Measurements from ENCODE around the gene NFATC1.
A peak's percentile ranks its signal among the peaks of the same experiment; 100 is the strongest.
"Not testable (repeated sequence)": the region's sequence is repeated elsewhere in the genome, so short reads cannot be mapped to it uniquely, and the experiment has no call there.

The NFATC1 gene

DNA sequence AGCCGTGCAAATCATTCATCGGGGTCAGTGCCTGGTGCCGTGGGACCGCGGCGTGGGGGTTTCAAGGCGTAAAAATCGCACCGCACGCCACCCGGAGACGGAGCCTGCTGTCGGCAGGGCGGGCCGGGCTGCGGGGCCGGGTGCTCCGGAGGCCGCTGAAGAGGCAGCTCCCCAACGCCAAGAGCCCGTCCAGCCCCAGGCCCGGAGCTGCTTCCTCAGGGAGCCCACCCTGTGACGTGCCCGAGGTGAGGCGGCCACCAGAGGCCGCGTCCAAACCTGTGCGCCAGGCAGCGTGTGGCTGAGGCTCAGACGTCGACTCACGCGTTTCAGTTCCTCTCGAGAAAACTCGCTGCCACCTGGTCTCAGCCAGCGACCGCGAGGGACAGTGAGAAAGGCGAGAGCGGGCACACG, 98.1 kb downstream of the NFATC1 start:
- no peak for DNase-seq

DNA sequence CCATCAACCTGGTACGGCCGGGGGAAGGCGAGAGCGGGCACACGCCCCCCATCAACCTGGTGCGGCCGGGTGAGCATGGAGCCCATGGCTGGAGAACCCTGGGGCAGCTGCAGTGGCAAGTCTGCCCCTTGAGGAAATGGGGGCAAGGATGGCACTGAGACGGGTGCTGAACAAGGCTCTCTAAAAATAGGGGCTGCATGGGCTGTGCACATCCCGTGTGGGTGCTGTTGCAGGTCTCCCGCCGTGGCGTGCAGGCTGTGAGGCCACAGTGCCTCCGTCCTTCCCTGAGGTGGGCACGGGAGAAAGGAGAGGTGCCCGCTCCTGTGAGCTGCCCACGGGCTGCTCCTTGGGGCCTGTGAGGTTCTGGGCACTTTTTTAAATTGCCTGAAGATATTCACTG, 99.2 kb downstream of the NFATC1 start:
- DNase-seq = no peak

DNA sequence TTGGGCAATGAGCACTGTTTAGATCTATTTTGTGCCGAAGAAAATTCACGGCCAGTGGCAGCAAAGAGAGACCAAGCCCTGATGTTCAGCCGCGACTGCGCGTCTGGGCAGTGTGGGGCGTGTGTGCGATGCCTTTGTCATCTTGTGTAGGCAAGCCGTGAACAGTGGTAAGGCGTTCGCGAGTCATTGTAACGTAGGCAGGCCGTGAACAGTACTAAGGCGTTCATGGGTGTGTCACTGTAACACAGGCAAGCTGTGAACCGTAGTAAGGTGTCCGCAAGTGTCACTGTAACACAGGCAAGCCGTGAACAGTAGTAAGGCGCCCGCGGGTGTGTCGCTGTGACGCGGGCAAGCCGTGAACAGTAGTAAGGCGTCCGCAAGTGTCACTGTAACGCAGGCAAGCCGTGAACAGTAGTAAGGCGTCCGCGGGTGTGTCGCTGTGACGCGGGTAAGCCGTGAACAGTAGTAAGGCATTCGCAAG, 99.9 kb downstream of the NFATC1 start:
- no peak for DNase-seq

DNA sequence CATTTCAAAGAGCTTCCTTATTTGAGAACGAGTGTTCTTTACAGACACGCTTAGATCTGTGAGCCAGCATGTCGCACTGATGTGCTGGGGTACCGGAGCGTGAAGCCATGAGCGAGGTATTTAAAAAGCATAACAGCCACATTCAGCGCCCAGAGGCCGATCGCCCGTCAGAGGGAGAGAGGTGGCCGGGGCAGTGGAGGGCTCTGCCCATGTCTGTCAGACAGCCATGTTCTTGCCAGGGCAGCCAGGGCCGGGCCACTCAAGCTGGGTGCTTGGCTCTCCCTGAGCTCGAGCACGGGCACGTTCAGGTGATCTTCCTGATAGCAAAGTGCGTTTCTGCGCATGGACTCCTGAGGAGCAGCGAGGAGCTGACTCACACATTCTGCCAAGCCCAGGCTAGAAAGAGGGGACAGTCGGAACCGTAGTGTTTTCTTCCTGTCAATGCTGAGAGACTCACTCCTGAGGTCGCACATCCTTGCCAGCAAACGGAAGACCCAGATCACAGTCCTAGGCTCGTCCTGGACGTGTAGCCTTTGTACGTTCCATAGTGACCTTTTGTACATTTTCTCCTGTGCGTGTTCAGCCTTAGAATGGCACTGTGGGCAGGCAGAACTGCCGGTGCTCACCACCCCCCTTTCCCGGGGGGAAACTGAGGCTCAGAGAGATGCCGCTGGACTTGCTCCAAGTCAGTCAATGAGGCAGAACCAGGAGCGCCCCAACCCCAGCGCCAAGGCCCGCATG, 100.7 kb downstream of the NFATC1 start:
- DNase-seq = no peak

DNA sequence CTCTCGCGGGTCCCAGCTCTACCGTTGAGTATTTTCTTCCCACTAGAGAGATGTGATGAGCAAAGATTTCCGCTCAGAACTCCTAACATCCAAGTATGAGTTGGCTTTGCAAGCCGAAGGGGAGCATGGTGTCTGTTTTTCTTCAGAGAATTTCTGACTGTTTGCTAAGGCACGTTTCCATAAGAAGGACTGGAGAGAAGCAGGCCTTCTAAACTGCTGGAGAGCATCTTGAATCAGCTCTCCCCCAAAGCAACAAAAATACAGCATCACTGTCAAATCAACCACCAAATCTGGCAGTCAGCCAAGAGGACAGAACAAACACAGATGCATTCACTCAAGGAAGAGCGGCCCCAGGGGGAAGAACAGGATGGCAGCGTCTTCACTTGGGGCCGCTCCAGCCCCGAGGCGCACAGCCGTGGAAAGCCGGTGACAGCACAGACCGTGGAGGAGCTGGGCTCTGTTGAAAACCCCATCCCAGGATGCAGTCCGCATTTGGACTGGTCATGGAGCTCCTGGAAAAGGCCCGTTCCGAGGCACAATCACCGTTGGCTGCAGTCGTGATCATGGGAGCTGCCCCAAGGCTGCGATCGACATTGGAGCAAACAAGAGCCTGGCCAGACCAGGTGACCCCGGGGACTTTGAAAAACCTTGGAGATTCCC, 101.4 kb downstream of the NFATC1 start:
- DNase-seq = no peak

DNA sequence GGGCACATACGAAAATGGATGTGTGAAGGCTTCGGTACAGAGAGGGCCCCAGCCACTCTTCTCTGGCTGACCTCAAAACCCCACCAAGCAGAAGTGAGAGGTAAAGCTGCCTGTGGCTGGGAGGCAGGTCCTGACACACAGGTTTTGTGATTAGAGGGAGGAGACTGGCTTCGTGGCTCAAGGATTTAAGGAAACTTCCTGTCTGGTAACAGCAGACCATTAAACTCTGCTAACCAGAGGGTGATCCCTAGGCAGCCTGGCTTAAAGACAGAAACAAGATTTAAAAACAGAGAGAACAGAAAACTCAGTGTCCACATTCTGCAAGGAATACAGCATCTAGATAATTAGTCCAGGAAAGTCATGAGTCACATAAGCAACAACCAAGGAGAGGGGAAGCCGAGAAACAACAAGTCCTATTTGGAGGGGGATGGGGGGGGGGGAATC, 101.9 kb downstream of the NFATC1 start:
- no peak for DNase-seq

DNA sequence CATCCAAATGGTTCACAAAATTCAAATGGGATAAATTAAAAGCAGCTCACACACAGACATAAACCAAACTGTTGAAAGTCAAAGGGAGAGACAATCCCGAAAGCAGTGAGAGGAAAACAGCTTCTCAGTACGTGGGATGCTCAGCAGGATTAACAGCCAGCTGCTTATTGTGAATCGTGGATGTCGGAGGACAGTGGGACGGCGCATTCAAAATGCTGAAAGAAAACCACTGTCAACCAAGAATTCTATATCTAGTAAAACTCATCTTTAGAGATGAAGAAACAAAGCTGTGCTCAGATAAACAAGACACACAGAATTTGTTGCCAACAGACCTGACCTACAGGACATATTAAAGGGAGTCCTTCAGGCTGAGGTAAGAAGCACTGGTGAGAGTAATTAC, 102.9 kb downstream of the NFATC1 start:
- no peak for DNase-seq

DNA sequence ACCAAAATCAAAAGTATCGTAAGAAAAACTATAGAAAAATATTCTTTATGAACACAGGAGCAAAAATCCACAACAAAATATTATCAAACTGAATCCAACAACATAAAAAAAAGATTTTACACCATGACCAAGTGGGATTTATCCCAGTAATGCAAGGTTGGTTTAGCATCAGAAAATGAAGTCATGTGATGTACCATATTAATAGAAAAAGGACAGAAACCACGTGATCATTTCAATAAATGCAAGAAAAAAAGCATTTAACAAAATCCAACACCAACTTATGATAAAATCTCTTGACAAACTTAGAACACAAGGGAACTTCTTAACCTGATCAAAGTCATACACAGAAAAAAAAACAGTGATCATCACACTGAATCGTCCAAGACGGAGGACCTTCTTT, 105.3 kb downstream of the NFATC1 start:
- no peak for DNase-seq

DNA sequence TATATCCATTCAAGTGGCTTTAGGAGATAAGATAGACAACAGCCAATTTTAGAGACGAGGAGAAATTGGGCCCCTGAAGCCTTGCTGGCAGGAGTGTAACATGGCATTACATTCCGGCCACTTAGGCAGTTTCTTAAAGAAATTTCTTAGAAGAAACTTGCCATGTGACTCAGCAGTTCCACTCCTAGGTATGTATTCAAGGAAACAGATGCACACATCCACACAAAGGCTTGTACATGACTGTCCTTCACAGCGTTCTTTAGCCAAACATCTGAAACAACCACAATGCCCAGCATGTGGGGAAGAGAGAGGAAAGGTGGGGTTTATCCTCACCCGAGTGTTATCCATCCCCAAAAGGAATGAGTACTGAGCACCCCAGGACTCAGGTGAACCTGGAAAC, 107.1 kb downstream of the NFATC1 start:
- DNase-seq = no peak

DNA sequence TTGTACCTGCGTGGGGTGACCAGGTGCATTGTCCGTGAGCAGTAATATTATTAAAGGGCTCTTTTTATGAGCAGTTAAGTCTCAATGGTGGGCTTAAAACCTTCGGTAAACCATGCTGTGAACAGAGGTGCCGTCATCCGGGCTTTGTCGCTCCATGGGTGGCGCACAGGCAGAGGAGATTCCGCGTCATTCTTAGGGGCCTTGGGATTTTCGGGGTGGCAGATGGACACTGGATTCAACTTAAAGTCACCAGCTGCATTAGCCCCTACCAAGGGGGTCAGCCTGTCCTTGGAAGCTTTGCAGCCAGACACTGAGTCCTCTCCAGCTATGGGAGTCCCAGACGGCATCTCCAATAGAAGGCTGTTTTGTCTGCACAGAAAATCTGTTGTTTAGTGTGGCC, 107.7 kb downstream of the NFATC1 start:
- DNase-seq = no peak

DNA sequence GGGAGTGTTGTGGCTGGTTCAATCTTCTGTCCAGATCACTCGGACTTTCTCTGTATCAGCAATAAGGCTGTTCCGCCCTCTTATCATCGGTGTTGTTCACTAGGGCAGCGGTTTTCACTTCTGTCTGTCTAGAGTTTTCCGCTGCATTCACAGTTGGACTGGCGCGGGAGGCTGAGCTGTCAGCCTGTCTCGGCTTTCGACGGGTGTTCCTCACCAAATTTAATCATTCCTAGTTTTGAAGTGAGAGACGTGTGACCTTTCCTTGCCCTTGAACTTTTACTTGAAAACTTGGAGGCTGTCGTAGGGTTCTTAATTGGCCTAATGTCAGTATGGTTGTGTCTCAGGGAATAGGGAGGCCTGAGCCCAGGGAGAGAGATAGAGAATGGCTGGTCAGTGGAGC, 108.3 kb downstream of the NFATC1 start:
- DNase-seq = no peak

DNA sequence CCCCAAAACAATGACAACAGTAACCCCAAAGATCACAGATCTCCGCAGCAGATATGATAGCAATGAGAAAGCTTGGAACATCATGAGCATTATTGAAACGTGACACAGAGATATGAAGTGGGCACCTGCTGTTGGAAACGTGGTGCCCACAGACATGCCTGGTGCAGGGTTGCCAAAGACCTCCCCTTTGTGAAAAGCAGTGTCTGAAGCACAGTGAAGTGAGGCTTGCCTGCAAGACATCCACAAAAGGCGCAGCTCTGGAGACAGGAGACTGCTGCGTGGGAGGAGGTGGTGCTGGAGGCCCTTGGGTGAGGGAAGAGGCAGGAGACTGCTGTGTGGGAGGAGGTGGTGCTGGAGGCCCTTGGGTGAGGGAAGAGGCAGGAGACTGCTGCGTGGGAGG, 108.8 kb downstream of the NFATC1 start:
- not testable (repeated sequence) for DNase-seq

DNA sequence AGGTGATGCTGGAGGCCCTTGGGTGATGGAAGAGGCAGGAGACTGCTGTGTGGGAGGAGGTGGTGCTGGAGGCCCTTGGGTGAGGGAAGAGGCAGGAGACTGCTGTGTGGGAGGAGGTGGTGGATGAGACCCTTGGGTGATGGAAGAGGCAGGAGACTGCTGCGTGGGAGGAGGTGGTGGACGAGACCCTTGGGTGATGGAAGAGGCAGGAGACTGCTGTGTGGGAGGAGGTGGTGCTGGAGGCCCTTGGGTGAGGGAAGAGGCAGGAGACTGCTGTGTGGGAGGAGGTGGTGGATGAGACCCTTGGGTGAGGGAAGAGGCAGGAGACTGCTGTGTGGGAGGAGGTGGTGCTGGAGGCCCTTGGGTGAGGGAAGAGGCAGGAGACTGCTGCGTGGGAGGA, 109.7 kb downstream of the NFATC1 start:
- DNase-seq = not testable (repeated sequence)

DNA sequence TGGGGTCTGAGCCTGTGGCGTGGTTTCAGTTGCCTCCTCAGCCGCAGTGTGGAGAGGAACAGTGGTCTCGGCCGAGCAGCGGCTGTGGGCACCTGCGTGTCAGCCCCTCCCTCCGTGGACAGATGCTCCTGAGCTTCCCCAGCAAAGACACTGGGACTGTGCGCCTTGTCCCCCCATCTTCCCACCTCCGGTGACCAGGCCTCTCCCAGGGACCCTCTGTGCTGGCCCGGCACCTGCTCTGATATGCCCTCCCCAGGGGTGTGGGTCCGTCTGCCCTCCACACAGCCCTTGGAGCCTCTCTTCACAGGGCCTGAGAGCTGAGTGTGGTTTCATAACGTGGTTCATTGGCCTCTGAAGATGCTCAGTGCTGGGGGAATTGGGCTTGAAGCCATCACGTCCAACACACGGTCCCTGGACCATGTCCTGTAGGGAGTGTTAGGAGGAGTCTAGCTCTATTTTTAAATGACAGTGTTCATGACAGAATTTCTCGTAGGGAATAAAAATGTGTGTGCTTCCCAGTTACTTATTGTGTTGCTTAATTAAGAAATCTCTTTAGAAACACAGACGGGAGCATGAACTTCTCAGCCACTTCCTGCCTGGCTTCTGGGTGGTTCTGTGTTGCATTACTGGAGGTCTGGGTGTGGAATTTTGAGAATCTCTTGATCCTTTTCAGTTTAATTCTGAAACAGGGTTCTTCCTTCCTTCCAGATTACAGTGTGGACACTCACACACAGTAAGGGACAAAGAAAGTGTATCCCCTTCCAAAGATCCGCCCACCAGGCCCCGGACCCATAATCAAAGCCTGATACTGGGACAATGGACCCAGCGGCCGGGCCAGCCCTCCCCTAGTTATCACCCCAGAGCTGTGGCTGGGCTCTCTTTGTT, 110.7 kb downstream of the NFATC1 start:
- DNase-seq = no peak

DNA sequence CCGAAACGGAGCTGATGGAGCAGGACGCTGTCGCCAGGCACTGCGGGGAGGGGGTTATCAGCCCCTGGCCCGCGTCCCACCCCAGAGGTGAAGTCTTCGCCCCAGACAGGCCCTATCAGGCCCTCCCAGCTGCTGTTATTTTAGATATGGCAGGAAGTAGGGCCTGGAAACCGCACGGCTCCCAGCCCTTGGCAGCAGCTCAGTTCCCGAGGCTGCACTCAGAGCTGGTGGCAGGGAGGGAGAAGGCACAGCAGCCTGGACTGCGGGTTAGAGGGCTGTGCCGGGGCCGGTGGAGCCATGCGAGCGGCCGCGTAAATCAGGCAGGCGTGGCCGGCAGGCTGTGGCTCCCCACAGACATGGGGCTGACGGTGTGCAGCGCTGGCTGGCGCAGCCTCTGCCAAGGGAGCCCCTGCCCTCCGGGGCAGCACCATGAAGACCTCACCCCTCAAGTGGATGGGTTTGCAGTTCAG, 111.4 kb downstream of the NFATC1 start:
- DNase-seq = no peak

DNA sequence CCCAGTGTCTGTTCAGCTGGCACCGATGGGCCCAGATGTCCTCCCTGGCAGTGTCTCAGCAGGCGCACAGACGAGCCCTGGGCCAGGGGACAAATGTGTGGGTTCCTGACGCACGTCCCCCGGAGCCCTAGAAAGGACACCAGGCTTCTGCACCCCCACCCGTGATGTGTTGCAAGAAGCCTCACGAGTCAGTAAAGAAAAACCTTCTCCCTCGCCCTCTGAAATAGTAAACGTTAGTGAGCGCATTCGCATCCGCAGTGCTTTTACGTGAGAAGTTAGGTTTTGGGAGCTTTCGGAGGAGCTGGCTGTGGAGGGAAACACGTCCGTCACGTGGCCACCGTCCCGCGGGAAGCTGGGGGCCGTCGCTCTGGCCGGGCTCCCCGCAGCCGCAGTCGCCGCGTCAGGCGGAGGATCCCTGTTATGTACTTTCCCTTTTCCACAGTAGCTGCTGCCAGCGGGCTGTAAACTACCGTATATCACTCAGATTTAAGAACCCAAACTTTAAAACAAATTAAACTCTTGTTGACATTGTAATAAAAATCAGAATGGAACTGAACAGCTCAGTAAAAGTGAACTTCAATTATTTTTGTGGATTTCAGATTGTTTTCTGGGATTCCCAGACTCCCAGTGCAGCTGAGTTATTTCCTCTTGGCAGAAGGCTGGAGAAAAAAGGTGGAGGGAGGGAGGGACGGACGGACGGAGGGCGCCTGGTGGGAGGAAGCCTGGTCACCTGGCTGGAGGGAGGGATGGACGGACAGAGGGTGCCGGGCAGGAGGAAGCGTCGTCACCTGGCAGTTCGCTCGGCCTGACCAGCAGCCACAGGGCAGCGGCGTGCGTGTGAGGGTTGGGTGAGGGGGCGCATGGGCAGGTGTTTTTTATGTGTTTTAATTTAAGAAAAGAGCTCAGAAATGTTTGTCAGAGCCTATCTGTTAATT, 112.1 kb downstream of the NFATC1 start:
- peak; percentile 64 for DNase-seq

DNA sequence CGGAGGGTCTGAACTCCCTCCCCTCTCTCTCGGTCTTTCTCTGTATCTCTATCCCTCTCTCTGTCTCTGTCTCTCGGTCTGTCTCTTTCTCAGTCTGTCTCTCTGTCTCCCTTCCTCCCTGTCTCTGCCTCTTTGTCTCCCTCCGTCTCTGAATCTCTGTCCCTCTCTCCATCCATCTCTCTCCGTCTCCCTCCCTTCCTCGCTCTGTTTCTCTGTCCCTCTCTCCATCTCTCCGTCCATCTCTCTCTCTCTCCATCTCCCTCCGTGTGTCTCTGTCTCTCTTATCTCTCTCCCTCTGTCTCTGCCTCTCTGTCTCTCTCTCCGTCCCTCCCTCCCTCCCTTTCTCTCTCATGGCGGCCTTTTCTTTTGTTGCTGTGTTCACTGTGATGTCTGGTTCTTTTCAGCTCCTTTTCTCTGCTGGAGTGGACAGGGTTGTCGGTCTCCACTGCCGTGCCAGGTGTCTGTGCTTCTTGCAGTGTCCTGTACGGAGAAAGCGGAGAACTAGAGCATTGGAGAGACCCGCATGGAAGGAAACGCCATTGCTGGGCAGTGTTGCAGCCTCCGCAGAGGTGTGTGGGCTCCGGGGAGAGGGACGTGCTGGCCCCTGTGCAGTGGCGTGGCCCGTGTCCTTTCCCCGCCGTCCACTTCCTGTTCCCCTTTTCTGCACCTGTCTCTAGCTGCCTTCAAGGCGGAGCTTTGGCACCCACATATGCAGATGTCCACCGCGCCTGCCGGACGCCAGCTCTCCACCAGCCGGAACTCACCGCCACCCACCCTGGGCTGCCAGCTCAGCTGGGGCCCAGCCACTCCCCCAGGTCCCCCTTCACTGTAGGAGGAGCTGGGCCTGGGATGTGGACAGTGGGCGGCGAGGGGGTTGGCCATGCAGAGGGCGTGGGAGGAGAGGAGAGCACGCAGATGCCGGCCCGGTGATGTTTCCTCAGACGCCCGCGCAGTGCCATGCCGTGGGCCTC, 113.1 kb downstream of the NFATC1 start:
- DNase-seq = no peak

DNA sequence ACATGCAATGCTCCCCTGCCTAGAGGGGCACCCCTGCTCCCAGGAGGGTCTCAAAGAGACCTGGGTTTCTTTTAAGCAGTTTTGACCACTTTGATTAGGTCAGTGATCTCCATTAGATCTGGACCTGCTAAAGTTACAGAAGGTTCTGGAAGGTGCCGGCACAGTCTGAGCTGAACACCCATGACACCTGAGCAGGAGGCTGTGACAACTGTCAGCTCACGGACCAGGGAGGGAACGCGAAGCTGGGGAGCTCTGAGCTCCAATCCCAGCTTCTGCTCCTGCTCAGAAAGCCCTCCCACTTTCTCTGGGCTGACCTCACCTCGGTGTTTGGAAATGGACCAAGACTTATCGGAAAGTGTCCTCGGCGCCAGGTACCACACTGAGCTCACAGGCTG, 113.8 kb downstream of the NFATC1 start:
- no peak for DNase-seq

DNA sequence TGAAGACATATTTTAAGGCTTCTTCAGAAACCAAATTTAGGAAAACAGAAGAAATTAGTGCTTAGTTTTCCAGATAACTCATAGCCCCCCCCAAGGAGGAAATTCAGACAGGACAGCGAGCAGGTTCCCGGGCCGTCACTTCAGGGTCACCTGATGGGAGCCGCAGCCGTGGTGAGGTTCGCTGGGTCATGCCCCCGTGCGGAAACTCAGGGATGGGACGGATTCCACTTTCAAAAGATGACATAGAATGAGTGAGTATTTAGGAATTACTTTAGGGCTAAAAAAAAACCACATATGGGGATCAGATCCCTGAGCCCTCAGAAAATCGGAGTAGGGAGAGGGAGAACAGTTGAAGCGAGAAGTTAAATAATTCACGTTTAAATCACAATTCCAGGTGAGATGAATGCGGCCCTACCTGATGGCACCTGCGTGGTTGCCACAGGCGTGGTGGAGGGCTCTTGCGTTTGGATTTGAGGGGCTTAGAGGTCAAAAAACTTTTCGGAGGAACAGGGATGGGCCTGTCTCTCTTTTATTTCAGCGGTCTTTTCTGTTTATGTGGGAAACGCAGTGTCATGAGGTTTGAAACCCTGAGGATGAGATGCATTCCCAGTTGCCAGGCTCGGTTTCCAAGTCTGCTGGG, 114.4 kb downstream of the NFATC1 start:
- DNase-seq = no peak

DNA sequence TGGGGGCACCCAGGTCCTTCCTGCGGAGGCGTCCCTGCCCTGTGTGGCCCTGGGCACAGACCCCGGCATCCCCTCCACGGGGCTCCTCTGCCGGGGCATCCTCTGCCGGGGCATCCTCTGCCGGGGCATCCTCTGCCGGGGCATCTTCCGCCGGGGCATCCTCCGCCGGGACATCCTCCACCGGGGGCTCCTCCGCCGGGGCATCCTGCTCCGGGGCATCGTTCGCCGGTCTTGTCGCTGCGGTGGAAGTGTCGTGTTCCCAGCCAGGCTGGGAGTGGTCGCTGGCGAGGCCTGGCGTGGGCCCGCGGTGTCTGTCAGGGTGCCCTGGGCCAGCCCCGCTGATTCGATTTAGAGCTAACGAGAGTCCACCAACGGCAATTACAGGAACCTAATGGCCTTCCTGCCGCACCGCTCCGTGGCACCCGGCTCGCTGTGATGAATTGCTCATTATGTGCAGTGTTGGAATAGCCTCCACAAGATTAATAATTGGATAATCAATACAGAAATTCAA, 115.1 kb downstream of the NFATC1 start:
- DNase-seq = no peak

Measured in kidney glomerular epithelial cell (primary cell).